Measurements from ENCODE around the gene SMCO3.
A peak's percentile ranks its signal among the peaks of the same experiment; 100 is the strongest.

SMCO3 gene

GRCh38 chr12:14795028-14795448, 18.9 kb downstream of the SMCO3 start:
- 97% methylated on average over 4 of the region's 4 CpGs for WGBS
- Histone ChIP-seq H3K36me3 (ENCODE audit: insufficient read depth, low read length) (peaks cover 98% of the 10 kb centered on the region), H3K27ac (ENCODE audit: low read depth, low read length) (no peak overlapping the region), H3K4me1 (ENCODE audit: insufficient read depth, low read length) (no peaks in the 10 kb centered on the region), H3K9ac (ENCODE audit: low read depth, low read length) (no peak overlapping the region), H3K27me3 (ENCODE audit: insufficient read depth, low read length) (no peaks in the 10 kb centered on the region), H3K4me3 (ENCODE audit: low read length) (no peak overlapping the region), H3K9me3 (ENCODE audit: insufficient read depth, low read depth, low read length) (no peaks in the 10 kb centered on the region)

GRCh38 chr12:14785568-14785967, 28.4 kb downstream of the SMCO3 start:
- Histone ChIP-seq H3K4me1 (ENCODE audit: insufficient read depth, low read length) (no peaks in the 10 kb centered on the region), H3K9ac (ENCODE audit: low read depth, low read length) (no peak overlapping the region), H3K36me3 (ENCODE audit: insufficient read depth, low read length) (peaks cover 68% of the 10 kb centered on the region), H3K9me3 (ENCODE audit: insufficient read depth, low read depth, low read length) (no peaks in the 10 kb centered on the region), H3K27me3 (ENCODE audit: insufficient read depth, low read length) (no peaks in the 10 kb centered on the region), H3K27ac (ENCODE audit: low read depth, low read length) (no peak overlapping the region), H3K4me3 (ENCODE audit: low read length) (no peak overlapping the region)
- WGBS: 90% methylated on average over 3 of the region's 3 CpGs

GRCh38 chr12:14784471-14784870, 29.5 kb downstream of the SMCO3 start:
- WGBS: 92% methylated on average over 2 of the region's 2 CpGs
- Histone ChIP-seq H3K36me3 (ENCODE audit: insufficient read depth, low read length) (peaks cover 57% of the 10 kb centered on the region), H3K27me3 (ENCODE audit: insufficient read depth, low read length) (no peaks in the 10 kb centered on the region), H3K9me3 (ENCODE audit: insufficient read depth, low read depth, low read length) (no peaks in the 10 kb centered on the region), H3K9ac (ENCODE audit: low read depth, low read length) (no peak overlapping the region), H3K27ac (ENCODE audit: low read depth, low read length) (no peak overlapping the region), H3K4me1 (ENCODE audit: insufficient read depth, low read length) (no peaks in the 10 kb centered on the region), H3K4me3 (ENCODE audit: low read length) (no peak overlapping the region)

DNA sequence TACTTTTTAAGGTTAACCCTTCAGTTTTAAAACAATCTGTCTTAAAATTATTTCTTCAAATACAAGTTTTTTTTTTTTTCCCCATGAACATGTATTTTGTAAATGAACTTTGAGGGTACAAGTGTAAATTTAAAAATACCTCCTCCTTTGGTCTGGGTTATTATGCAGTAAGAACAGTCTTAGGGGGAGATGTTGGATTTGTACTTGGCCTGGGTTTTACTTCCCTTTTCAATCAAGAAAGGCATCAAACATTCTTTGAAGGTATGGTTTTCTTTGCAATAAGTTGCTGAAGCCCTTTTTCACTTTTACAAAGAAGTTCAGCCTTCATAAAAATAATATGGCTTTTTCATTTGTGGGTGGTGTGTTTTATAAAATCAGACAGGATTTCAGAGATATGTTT, 31.2 kb downstream of the SMCO3 start:
- H3K9ac ChIP-seq (ENCODE audit: low read depth, low read length): no peak overlapping the region
- no peaks in the 10 kb centered on the region for H3K27me3 ChIP-seq (ENCODE audit: insufficient read depth, low read length)
- H3K9me3 ChIP-seq (ENCODE audit: insufficient read depth, low read depth, low read length): no peaks in the 10 kb centered on the region
- H3K27ac ChIP-seq (ENCODE audit: low read depth, low read length): no peak overlapping the region
- H3K4me1 ChIP-seq (ENCODE audit: insufficient read depth, low read length): no peaks in the 10 kb centered on the region
- no peak overlapping the region for H3K4me3 ChIP-seq (ENCODE audit: low read length)
- H3K36me3 ChIP-seq (ENCODE audit: insufficient read depth, low read length): peaks cover 40% of the 10 kb centered on the region

GRCh38 chr12:14781563-14781962, 32.4 kb downstream of the SMCO3 start:
- Histone ChIP-seq H3K27ac (ENCODE audit: low read depth, low read length) (no peak overlapping the region), H3K4me3 (ENCODE audit: low read length) (no peak overlapping the region), H3K4me1 (ENCODE audit: insufficient read depth, low read length) (peaks cover 10% of the 10 kb centered on the region), H3K9me3 (ENCODE audit: insufficient read depth, low read depth, low read length) (no peaks in the 10 kb centered on the region), H3K36me3 (ENCODE audit: insufficient read depth, low read length) (peaks cover 28% of the 10 kb centered on the region), H3K27me3 (ENCODE audit: insufficient read depth, low read length) (no peaks in the 10 kb centered on the region), H3K9ac (ENCODE audit: low read depth, low read length) (no peak overlapping the region)
- WGBS: 75% methylated on average over 2 of the region's 2 CpGs

- 100% methylated on average over 3 of the region's 3 CpGs for WGBS
- no peak overlapping the region for H3K4me3 ChIP-seq (ENCODE audit: low read length)
These were observed 33.1 kb downstream of the SMCO3 start for GRCh38 chr12:14780859-14781258.

DNA sequence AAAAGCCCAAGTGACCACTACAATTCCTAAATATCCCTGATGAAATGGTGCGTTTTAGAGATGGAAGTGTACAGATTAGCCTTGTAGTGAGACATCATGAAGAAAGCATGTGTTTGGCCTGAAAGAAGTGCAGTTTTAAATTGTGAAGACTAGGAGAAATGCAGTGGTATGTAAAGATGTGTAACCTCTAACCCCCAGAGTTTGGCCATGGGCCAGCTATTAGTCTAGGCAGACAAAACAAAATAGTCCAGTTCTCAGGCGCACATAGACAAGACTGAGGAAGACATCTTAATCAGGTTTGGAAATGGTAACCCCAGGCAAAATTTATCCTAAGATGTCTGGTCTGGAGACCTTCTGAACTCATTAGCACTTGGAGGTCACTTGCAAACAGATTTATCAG, 34.1 kb downstream of the SMCO3 start:
- H3K27ac ChIP-seq (ENCODE audit: low read depth, low read length): no peak overlapping the region
- H3K4me1 ChIP-seq (ENCODE audit: insufficient read depth, low read length): peaks cover 20% of the 10 kb centered on the region
- H3K9ac ChIP-seq (ENCODE audit: low read depth, low read length): no peak overlapping the region
- H3K4me3 ChIP-seq (ENCODE audit: low read length): no peak overlapping the region
- no peaks in the 10 kb centered on the region for H3K9me3 ChIP-seq (ENCODE audit: insufficient read depth, low read depth, low read length)
- 91% methylated on average over 2 of the region's 2 CpGs for WGBS
- peaks cover 8% of the 10 kb centered on the region; the same call in 1 of the 2 replicates for H3K27me3 ChIP-seq (ENCODE audit: insufficient read depth, low read length)
- peaks cover 11% of the 10 kb centered on the region; the same call in 1 of the 2 replicates for H3K36me3 ChIP-seq (ENCODE audit: insufficient read depth, low read length)

More at GRCh38 chr12:14780859-14781258, 33.1 kb downstream of the SMCO3 start:
- Histone ChIP-seq H3K4me1 (ENCODE audit: insufficient read depth, low read length) (peaks cover 14% of the 10 kb centered on the region), H3K9me3 (ENCODE audit: insufficient read depth, low read depth, low read length) (no peaks in the 10 kb centered on the region), H3K27me3 (ENCODE audit: insufficient read depth, low read length) (no peaks in the 10 kb centered on the region; the same call in 1 of the 2 replicates), H3K9ac (ENCODE audit: low read depth, low read length) (no peak overlapping the region), H3K27ac (ENCODE audit: low read depth, low read length) (no peak overlapping the region), H3K36me3 (ENCODE audit: insufficient read depth, low read length) (peaks cover 21% of the 10 kb centered on the region)

DNA sequence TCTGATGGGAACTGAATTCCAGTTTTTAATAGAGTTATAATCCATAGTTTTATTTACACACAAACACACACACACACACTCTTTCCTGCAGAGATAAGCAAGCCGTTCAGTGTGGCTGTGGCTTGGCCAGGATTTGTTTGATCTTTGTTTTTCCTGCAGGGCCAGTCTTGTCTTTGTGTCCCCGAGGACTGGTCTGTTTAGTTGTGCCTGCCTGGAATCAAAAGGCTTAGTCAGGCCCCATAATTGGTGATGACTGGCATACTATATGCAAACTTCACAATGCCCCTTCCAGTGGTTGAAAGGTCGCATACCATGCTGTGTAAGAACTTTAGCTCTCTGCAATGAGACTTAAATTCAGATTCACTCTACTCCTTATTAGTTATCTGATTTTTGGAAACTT, 36.7 kb downstream of the SMCO3 start:
- Histone ChIP-seq H3K9ac (ENCODE audit: low read depth, low read length) (no peak overlapping the region; the same call in 1 of the 2 replicates), H3K4me3 (ENCODE audit: low read length) (peak overlapping the region; percentile 6; the same call in 1 of the 2 replicates), H3K9me3 (ENCODE audit: insufficient read depth, low read depth, low read length) (no peaks in the 10 kb centered on the region), H3K36me3 (ENCODE audit: insufficient read depth, low read length) (no peaks in the 10 kb centered on the region), H3K27ac (ENCODE audit: low read depth, low read length) (peak overlapping the region; percentile 26; the same call in 1 of the 2 replicates), H3K27me3 (ENCODE audit: insufficient read depth, low read length) (peaks cover 8% of the 10 kb centered on the region; the same call in 1 of the 2 replicates), H3K4me1 (ENCODE audit: insufficient read depth, low read length) (peaks cover 20% of the 10 kb centered on the region)
- 66% methylated on average over 3 of the region's 3 CpGs for WGBS

DNA sequence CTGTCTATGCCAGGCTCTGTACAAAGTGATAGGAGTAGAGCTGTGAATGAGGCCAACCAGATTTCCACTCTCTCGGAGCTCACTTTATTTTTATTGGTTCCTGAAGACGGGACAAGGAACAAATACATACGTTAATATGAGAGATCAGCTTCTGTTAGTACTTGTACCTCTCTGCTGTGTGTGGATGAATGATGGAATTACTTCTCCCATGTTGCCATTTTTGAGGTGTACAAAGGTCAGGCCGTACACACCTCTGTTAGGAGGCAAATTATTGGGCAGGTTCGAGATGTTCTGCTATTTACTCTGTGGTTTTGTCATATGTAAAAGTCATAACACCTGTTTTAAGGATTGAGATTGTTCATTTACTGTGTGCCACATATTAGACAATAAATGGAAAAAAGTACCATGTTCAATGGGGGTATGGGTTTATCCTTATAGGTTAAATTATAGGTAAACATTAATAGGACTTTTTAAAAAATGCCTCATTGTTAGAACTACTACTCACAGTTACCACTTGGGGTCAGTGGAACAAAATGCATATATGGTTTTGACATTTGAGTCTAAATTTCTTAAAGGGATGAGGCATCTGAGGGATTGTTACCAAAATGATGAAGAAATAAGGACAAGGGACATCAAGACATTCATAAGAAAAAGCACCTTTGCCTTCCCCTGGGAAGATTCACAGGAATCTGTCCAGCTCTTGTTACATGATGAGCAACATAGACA, 37.6 kb downstream of the SMCO3 start:
- no peaks in the 10 kb centered on the region for H3K36me3 ChIP-seq (ENCODE audit: insufficient read depth, low read length)
- WGBS: 94% methylated on average over 5 of the region's 5 CpGs

DNA sequence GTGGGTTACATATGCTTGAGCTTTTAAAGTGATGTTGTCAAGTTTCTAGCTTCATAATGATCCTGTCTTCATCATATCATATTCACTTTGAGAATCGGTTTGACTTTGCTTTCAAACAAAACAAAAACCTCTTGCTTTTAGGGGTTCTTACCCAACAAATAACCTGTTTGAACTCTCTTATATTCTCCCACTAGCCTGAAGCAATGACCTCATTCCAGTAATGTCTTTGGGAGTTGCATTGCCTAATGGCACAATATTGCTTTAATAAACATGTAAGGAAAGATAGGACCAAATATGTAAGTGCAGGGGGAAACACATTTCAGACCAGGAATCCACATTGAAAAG, 38.4 kb downstream of the SMCO3 start:
- peak overlapping the region; percentile 90 for H3K4me3 ChIP-seq (ENCODE audit: low read length)
- no peaks in the 10 kb centered on the region for H3K9me3 ChIP-seq (ENCODE audit: insufficient read depth, low read depth, low read length)
- H3K9ac ChIP-seq (ENCODE audit: low read depth, low read length): 0 out of 2 replicates have a peak overlapping the region, but pooled peaks have one; percentile 88
- H3K36me3 ChIP-seq (ENCODE audit: insufficient read depth, low read length): no peaks in the 10 kb centered on the region
- peaks cover 27% of the 10 kb centered on the region for H3K4me1 ChIP-seq (ENCODE audit: insufficient read depth, low read length)
- 68% methylated on average over 1 of the region's 1 CpG for WGBS
- no peak overlapping the region for H3K27ac ChIP-seq (ENCODE audit: low read depth, low read length)
- peaks cover 8% of the 10 kb centered on the region; the same call in 1 of the 2 replicates for H3K27me3 ChIP-seq (ENCODE audit: insufficient read depth, low read length)

More for the DNA sequence above, 37.6 kb downstream of the SMCO3 start:
- peak overlapping the region; percentile 90; the same call in 1 of the 2 replicates for H3K4me3 ChIP-seq (ENCODE audit: low read length)
- no peak overlapping the region for H3K27ac ChIP-seq (ENCODE audit: low read depth, low read length)
- no peak overlapping the region for H3K9ac ChIP-seq (ENCODE audit: low read depth, low read length)
- peaks cover 8% of the 10 kb centered on the region; the same call in 1 of the 2 replicates for H3K27me3 ChIP-seq (ENCODE audit: insufficient read depth, low read length)
- H3K4me1 ChIP-seq (ENCODE audit: insufficient read depth, low read length): peaks cover 27% of the 10 kb centered on the region
- H3K9me3 ChIP-seq (ENCODE audit: insufficient read depth, low read depth, low read length): no peaks in the 10 kb centered on the region

DNA sequence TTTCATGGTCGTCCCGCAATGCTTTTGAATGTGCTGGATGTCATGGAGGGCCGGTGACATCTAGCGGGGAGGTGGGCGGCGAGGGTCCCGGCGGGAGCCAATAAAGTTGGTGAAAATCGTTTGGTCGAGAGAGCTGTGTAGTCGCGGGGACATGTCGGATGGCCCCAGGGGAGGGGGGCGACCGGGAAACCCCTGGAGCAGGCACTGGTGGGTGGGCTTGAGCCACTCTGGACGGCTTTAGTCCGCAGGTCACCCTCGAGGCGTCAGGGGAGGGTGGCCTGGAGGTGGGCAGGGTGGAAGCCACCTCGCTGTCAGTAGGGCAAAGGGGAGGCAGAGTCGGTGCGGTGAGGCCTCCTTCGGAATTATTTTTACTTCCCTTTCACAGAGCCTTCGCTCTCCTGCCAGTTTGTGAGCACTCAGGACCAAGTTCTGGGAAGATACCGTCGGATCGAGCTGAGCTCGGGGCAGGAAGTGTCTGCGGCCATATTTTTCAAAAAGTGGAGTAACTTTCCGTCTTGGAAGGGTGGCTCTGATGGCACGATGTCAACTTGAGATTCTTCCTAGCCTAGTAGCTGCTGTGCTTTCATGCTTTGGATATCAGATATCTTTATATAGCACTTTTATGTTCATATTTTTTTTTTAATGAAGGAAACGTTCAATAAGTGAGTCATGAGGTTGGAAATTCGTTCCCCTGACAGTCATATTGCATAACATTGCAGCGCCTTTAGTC, 38.9 kb downstream of the SMCO3 start:
- H3K27me3 ChIP-seq (ENCODE audit: insufficient read depth, low read length): peaks cover 8% of the 10 kb centered on the region; the same call in 1 of the 2 replicates
- WGBS: 6% methylated on average over 34 of the region's 34 CpGs
- H3K9me3 ChIP-seq (ENCODE audit: insufficient read depth, low read depth, low read length): no peaks in the 10 kb centered on the region
- H3K4me1 ChIP-seq (ENCODE audit: insufficient read depth, low read length): peaks cover 27% of the 10 kb centered on the region
- peak overlapping the region; percentile 90 for H3K4me3 ChIP-seq (ENCODE audit: low read length)
- no peak overlapping the region for H3K27ac ChIP-seq (ENCODE audit: low read depth, low read length)
- H3K36me3 ChIP-seq (ENCODE audit: insufficient read depth, low read length): no peaks in the 10 kb centered on the region
- H3K9ac ChIP-seq (ENCODE audit: low read depth, low read length): peak overlapping the region; percentile 88
